ENCODE results near the gene RHBG. TPM values are rescaled to one million over a fixed set of nuclear protein-coding genes. Genes with fewer than 3 reads are reported as not detected.

Gene RHBG
- total and polyA plus RNA-seq, 2 of the 4 experiments (the other 2 are of a cell fraction), result not detected

DNA sequence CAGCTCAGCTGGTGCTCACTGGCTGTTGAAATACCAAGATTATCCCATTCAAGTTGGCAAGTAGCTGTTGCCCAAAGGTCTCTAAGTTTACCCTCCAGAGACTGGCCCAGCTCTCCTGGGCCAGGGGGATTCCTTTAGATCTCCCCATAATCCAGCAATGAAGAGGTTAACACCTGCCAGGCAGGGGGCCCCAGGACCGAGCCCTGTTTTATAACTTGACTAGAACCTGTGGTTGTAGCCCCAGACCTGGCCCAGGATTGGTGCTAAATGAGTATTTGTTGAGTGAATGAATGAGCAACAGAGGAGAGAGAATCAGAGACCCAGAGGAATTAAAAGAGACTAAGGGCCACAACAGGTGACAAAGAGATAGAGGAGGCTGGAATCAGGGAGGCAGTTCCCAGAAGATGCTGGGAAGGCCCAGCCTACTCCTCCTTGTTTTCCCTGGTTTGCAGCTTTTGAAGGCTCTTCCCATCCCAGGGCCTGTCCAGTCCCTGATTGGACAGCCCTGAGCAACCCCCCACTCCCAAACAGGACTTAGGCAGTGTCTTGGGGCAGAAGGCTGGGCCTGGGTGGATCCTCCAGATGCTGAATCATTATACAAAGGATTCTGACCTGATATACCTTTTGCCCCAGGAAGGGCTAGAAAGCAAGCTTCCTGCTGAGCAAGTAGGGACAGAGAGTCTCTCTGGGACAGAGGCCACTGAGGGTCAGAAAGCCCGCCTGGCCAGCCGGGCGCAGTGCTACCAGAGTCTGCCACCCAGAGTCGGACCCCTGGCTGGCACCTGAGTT is 2.4 kb upstream of the RHBG start:
- Histone ChIP-seq H3K23ac (ENCODE audit: low read depth, low read length) (no peak overlapping the region), H3K9ac (ENCODE audit: low read depth, low read length) (no peak overlapping the region), H3K56ac (ENCODE audit: extremely low read depth, insufficient read depth, low read length) (no peak overlapping the region), H3K18ac (ENCODE audit: low read depth, low read length) (no peak overlapping the region), H2AK9ac (replicated peaks; ENCODE audit: low read depth, low read length, poor library complexity) (no peak overlapping the region), H4K91ac (ENCODE audit: insufficient read depth, low read depth, low read length) (no peak overlapping the region), H2AK5ac (ENCODE audit: low read depth, low read length) (no peak overlapping the region), H3K4me1 (ENCODE audit: control insufficient read depth, insufficient read depth, low read length) (no peaks in the 10 kb centered on the region), H3K4me2 (ENCODE audit: low read depth, low read length) (no peak overlapping the region), H4K20me1 (ENCODE audit: insufficient read depth, low read length) (no peaks in the 10 kb centered on the region), H2BK15ac (ENCODE audit: low read depth, low read length) (no peak overlapping the region), H3K4me3 (ENCODE audit: insufficient read depth, low read depth, low read length) (no peak overlapping the region), H3K4ac (ENCODE audit: low read depth, low read length) (no peak overlapping the region), H3K36me3 (ENCODE audit: control insufficient read depth, insufficient read depth, low read length) (no peaks in the 10 kb centered on the region), H3K14ac (replicated peaks; ENCODE audit: low read depth, low read length) (no peak overlapping the region), H2BK20ac (ENCODE audit: low read depth, low read length) (no peak overlapping the region), H3K9me1 (ENCODE audit: insufficient read depth, low read length) (no peaks in the 10 kb centered on the region; the same call in 1 of the 2 replicates), H3K27me3 (ENCODE audit: control insufficient read depth, insufficient read depth, low read length) (peaks cover 64% of the 10 kb centered on the region), H2BK120ac (ENCODE audit: low read depth, low read length) (no peak overlapping the region), H4K8ac (ENCODE audit: low read depth in 2 of 2, low read length in 2 of 2) (no peak overlapping the region), H3K79me1 (ENCODE audit: low read depth in 1 of 2, low read length in 2 of 2) (no peaks in the 10 kb centered on the region), H2BK5ac (ENCODE audit: low read depth, low read length, poor library complexity, severe bottlenecking) (no peak overlapping the region), H3K27ac (ENCODE audit: insufficient read depth, low read length) (no peak overlapping the region), H3K9me3 (ENCODE audit: control insufficient read depth, insufficient read depth, low read length) (no peaks in the 10 kb centered on the region), H2AFZ (replicated peaks; ENCODE audit: low read length, poor library complexity) (no peak overlapping the region), H4K5ac (ENCODE audit: low read depth, low read length) (no peak overlapping the region)
- ChIA-PET POLR2A (ENCODE audit: unreplicated experiment) (no interaction called here), CTCF (no interaction called here)
- TF ChIP-seq, protein P1, sequence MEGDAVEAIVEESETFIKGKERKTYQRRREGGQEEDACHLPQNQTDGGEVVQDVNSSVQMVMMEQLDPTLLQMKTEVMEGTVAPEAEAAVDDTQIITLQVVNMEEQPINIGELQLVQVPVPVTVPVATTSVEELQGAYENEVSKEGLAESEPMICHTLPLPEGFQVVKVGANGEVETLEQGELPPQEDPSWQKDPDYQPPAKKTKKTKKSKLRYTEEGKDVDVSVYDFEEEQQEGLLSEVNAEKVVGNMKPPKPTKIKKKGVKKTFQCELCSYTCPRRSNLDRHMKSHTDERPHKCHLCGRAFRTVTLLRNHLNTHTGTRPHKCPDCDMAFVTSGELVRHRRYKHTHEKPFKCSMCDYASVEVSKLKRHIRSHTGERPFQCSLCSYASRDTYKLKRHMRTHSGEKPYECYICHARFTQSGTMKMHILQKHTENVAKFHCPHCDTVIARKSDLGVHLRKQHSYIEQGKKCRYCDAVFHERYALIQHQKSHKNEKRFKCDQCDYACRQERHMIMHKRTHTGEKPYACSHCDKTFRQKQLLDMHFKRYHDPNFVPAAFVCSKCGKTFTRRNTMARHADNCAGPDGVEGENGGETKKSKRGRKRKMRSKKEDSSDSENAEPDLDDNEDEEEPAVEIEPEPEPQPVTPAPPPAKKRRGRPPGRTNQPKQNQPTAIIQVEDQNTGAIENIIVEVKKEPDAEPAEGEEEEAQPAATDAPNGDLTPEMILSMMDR (conservative IDR thresholded peaks at IDR 0.05; ENCODE audit: low read depth, low read length), result no peak
- TF ChIP-seq BHLHE40 (IDR thresholded peaks at IDR 0.05; ENCODE audit: low read depth, low read length), result no peak
- TF ChIP-seq CHD1 (IDR thresholded peaks at IDR 0.05; ENCODE audit: low read depth, low read length), result no peak
- TF ChIP-seq RAD21 (IDR thresholded peaks at IDR 0.05; ENCODE audit: low read length), result no peak
- TF ChIP-seq NFE2L2 (IDR thresholded peaks at IDR 0.05; ENCODE audit: low read depth, low read length), result no peak
- no peak for TF ChIP-seq RCOR1 (IDR thresholded peaks at IDR 0.05; ENCODE audit: insufficient replicate concordance, low read length)
- intact Hi-C loops (cut with micrococcal nuclease), result no loop called here
- DNase-seq (no peak), ATAC-seq (ENCODE audit: low read depth) (no peak)
- in situ Hi-C loops (cut with MboI; ENCODE audit: low sequenced_read_pairs), result no loop called here
- no CpG with 5 or more reads among the region's 5 CpGs for WGBS, 2 experiments (ENCODE audit: extremely low coverage in 2 of 2, insufficient read length in 1 of 2)
- dilution Hi-C loops (cut with HindIII; ENCODE audit: low sequenced_read_pairs, unreplicated experiment), result no loop called here
- no TSS peak for BruUV-seq (replicated peaks)

Measured in IMR-90 (cell line).